Esophagus muscularis mucosa (tissue), 4 donors: ENCODE measurements around the gene CABCOCO1. TPM values are rescaled to one million over a fixed set of nuclear protein-coding genes. Genes with fewer than 3 reads are reported as not detected.

Experiments
- DNase-seq: peaks from one replicate; pipeline ENCODE4 v3.0.0-alpha.2; 2017; ENCODE audit errors: extremely low spot score
- H3K27ac ChIP-seq, 4 donors: fragments of 200-600 bp; sonication (generic); replicated peaks in 1 of 4; 1 replicate in 3 of 4; 2 replicates in 1 of 4; pipeline ENCODE4 v1.5.1; 2016 to 2019; ENCODE audit warnings: mild to moderate bottlenecking in 1 of 4
- H3K27me3 ChIP-seq, 4 donors: fragments of 200-600 bp; sonication (generic); one replicate each; pipeline versions ENCODE4 v1.5.1 to v1.6.0; 2016 to 2019
- H3K36me3 ChIP-seq, 4 donors: fragments of 200-600 bp; sonication (generic); one replicate each; pipeline ENCODE4 v1.5.1; 2016 to 2019
- H3K4me1 ChIP-seq, 4 donors: fragments of 200-600 bp; sonication (generic); one replicate each; pipeline ENCODE4 v1.5.1; 2016 to 2019
- H3K4me3 ChIP-seq, 4 donors: fragments of 200-600 bp; sonication (generic); 1 replicate in 2 of 4; 2 replicates in 2 of 4; pipeline ENCODE4 v1.5.1; 2016 to 2019; ENCODE audit warnings: mild to moderate bottlenecking in 4 of 4, moderate library complexity in 1 of 4
- H3K9me3 ChIP-seq, 4 donors: fragments of 200-600 bp; sonication (generic); 1 replicate in 3 of 4; 2 replicates in 1 of 4; pipeline ENCODE4 v1.5.1; 2016 to 2019
- EP300 ChIP-seq: sonication (generic); formaldehyde crosslinking; IDR thresholded peaks from one replicate; pipeline ENCODE4 v1.6.1; 2017; ENCODE audit warnings: antibody characterized with exemption
- POLR2A ChIP-seq: fragments of 450-650 bp; IDR thresholded peaks from one replicate; pipeline ENCODE4 v1.6.1; 2017; ENCODE audit warnings: antibody characterized with exemption, moderate library complexity, mild to moderate bottlenecking, low read depth
- POLR2AphosphoS5 ChIP-seq, 2 donors: sonication (generic); formaldehyde crosslinking; IDR thresholded peaks; one replicate each; pipeline ENCODE4 v1.6.1; 2017; ENCODE audit warnings: antibody characterized with exemption in 2 of 2
- WGBS: methylation state at CpG from one replicate; pipeline ENCODE4 v1.1.5; 2018; 5-methylcytosine and 5-hydroxymethylcytosine counted together
- intact Hi-C: fragments of 100-400 bp; cut with DNase I; formaldehyde crosslinking; loops from one replicate; pipeline ENCODE4 v1.15.1; 2023
- total RNA-seq, 4 donors: library from RNA; depleted of rRNA; stranded (reverse); fragments of >200 nt; gene quantifications; one replicate each; pipeline versions ENCODE4 v1.1.0 to v1.2.1, GENCODE V29; 2016
- TF ChIP-seq, protein P1 (sequence below), 3 experiments: fragments of 200-600 bp in 2 of 3; fragments of 450-650 bp in 1 of 3; sonication (generic) in 2 of 3; IDR thresholded peaks; one replicate each; pipeline ENCODE4 v1.5.1; 2017 to 2019; ENCODE audit warnings: antibody characterized with exemption in 3 of 3, mild to moderate bottlenecking in 2 of 3, moderate library complexity in 1 of 3

Gene CABCOCO1
- total RNA-seq, 4 donors from 2014 or later = 0.83 to 2.7 (median 1.8) TPM

DNA sequence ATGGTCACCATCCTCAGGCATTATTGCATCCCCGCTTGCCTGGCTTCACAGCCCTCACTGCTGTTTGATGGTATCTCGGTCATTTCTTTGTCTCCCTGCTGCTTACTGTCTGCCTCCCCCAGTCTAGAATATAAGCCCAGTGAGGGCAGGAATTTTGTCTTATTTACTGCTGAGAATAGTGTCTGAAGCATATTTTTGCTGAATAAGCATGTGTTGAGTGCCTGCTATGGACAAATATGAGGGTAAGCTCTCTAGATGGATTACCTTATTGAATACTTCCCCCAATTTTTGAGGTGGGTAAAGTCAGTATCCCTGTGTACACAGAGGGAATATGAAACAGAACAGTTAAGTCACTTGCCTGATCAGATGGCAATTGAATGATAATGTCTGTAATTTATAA lies 36.5 kb upstream of the CABCOCO1 start:
- 98% methylated on average over 2 of the region's 2 CpGs for WGBS
- intact Hi-C loops = no loop called here
- Histone ChIP-seq H3K27me3 (no peaks in the 10 kb centered on the region), H3K4me1 (peaks cover 0 to 29% (median 19%) of the 10 kb centered on the region in 4 donors), H3K36me3 (no peaks in the 10 kb centered on the region), H3K4me3 (no peak overlapping the region), H3K9me3 (no peaks in the 10 kb centered on the region), H3K27ac (no peak overlapping the region)
- DNase-seq = no peak
- TF ChIP-seq POLR2A = no peak
- no peak for TF ChIP-seq EP300
- no peak for TF ChIP-seq POLR2AphosphoS5 (IDR thresholded peaks at IDR 0.05)
- TF ChIP-seq, protein P1, sequence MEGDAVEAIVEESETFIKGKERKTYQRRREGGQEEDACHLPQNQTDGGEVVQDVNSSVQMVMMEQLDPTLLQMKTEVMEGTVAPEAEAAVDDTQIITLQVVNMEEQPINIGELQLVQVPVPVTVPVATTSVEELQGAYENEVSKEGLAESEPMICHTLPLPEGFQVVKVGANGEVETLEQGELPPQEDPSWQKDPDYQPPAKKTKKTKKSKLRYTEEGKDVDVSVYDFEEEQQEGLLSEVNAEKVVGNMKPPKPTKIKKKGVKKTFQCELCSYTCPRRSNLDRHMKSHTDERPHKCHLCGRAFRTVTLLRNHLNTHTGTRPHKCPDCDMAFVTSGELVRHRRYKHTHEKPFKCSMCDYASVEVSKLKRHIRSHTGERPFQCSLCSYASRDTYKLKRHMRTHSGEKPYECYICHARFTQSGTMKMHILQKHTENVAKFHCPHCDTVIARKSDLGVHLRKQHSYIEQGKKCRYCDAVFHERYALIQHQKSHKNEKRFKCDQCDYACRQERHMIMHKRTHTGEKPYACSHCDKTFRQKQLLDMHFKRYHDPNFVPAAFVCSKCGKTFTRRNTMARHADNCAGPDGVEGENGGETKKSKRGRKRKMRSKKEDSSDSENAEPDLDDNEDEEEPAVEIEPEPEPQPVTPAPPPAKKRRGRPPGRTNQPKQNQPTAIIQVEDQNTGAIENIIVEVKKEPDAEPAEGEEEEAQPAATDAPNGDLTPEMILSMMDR (IDR thresholded peaks at IDR 0.05) = no peak

DNA sequence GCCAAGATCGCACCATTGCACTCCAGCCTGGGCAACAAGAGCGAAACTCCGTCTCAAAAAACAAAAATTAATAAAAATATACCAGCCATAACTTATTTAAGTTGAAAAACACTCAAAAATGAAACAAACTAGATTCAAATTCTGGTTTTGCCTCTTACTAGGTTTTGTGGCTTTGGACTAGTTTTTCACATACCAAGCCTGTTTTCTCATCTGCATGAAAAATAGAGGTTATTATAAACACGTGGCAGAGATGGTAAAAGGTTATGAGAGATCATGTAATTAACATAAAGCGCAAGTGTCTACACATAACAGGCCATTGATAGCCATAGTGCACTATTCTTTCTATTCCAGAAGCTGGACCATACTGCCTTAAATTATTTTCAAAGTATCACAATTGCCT lies 35.5 kb upstream of the CABCOCO1 start:
- 94% methylated on average over 5 of the region's 5 CpGs for WGBS

DNA sequence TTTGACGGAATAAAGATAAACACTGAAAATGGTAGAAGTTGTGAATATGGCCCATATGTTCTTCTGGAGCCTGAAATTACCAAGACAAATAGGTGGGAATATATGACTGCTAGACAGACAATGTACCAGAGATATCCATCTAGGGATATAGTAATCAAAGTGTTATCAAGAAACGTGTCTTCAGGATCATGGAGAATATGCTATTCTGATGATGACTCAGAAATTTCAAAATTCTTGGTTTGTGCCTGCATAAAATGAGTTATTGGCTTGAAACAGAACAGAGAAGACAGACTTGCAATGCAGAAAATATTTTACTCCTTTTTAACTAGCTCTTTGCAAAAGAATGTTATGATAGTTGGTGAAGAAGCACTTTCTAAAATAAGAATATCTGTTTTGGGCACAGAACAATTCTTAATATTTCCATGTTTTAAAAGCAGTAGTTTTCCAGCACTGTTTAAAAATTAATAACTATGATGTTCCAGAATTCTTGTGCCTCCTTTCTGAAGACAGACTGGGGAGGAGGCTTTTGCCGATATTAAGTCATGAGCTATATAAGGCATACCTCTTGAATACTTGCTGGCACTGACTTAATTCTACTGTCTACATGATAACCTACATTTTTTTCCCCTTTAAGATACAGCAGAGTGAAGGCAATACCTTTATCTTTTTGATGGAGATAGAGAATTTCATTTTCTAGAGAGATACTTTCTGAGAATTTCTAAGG lies 34.4 kb upstream of the CABCOCO1 start:
- DNase-seq = no peak
- H3K4me3 ChIP-seq = no peak overlapping the region
- H3K36me3 ChIP-seq = no peaks in the 10 kb centered on the region
- 52% methylated on average over 3 of the region's 3 CpGs for WGBS
- peaks cover 0 to 24% (median 17%) of the 10 kb centered on the region in 4 donors for H3K4me1 ChIP-seq
- intact Hi-C loops = no loop called here
- peak overlapping the region in 3 of 4 donors; percentile 25 to 51 (median 41) for H3K27ac ChIP-seq
- no peaks in the 10 kb centered on the region for H3K9me3 ChIP-seq
- no peak for TF ChIP-seq POLR2A
- TF ChIP-seq, protein P1 (IDR thresholded peaks at IDR 0.05) = no peak
- TF ChIP-seq POLR2AphosphoS5 (IDR thresholded peaks at IDR 0.05) = no peak
- TF ChIP-seq EP300 = no peak
- no peaks in the 10 kb centered on the region for H3K27me3 ChIP-seq

More for the DNA sequence above, 35.5 kb upstream of the CABCOCO1 start:
- no peaks in the 10 kb centered on the region for H3K27me3 ChIP-seq
- no peak overlapping the region for H3K27ac ChIP-seq
- H3K4me3 ChIP-seq = no peak overlapping the region
- no peaks in the 10 kb centered on the region for H3K36me3 ChIP-seq
- intact Hi-C loops = no loop called here
- H3K9me3 ChIP-seq = no peaks in the 10 kb centered on the region
- no peak for DNase-seq
- peaks cover 0 to 29% (median 19%) of the 10 kb centered on the region in 4 donors for H3K4me1 ChIP-seq
- TF ChIP-seq POLR2AphosphoS5 (IDR thresholded peaks at IDR 0.05) (no peak), EP300 (no peak), POLR2A (no peak)
- TF ChIP-seq, protein P1 (IDR thresholded peaks at IDR 0.05) = no peak

DNA sequence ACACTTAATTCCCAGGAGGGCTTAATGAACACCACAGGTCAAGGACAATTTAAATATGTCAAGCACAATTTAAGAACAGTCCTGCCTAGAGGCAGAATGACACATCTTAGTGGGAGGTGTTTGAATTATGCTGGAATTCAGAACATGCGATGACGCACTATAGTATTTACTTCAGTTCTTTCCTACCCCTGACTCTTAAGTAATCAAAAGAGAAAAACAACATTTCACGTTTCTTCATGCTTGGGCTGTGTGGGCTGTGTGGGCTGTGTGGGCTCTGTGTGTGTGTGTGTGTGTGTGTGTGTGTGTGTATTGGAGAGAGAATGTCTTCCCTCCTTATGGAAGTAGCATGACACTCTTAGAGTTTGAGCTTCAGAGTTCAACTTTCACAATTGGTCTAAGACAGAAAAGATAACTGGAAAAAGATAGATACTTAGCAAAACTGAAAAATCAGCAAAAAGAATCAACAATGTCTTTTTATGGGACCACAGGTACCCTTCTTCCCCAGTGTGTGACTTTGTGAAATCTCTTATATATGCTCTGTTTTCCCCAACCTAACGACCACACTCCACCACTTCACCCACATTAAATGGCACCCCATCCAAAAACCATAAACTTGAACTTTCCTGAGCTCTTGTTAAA lies 33.7 kb upstream of the CABCOCO1 start:
- no peak for DNase-seq
- peak overlapping the region in 3 of 4 donors; percentile 25 to 51 (median 41) for H3K27ac ChIP-seq
- no peaks in the 10 kb centered on the region for H3K36me3 ChIP-seq
- TF ChIP-seq POLR2A (no peak), POLR2AphosphoS5 (IDR thresholded peaks at IDR 0.05) (no peak), EP300 (no peak)
- TF ChIP-seq, protein P1 (IDR thresholded peaks at IDR 0.05) = no peak
- H3K4me1 ChIP-seq = peaks cover 0 to 24% (median 16%) of the 10 kb centered on the region in 4 donors
- intact Hi-C loops = no loop called here
- 57% methylated on average over 4 of the region's 4 CpGs for WGBS
- H3K4me3 ChIP-seq = no peak overlapping the region
- no peaks in the 10 kb centered on the region for H3K27me3 ChIP-seq
- no peaks in the 10 kb centered on the region for H3K9me3 ChIP-seq
